Measurements from ENCODE around the gene ZNF853. TPM values are rescaled to one million over a fixed set of nuclear protein-coding genes. Genes with fewer than 3 reads are reported as not detected.

The ZNF853 gene
- total and polyA plus RNA-seq, 10 donors, result 1.3 to 10.1 (median 4.5) TPM

GRCh38 chr7:6619961-6620360 is 4.6 kb downstream of the ZNF853 start:
- H3K4me3 ChIP-seq, result no peak overlapping the region
- no peak for DNase-seq
- 53 to 72% (median 68%) methylated on average over 3 of the region's 3 CpGs for WGBS, 5 donors
- H3K9me3 ChIP-seq, result no peaks in the 10 kb centered on the region
- H3K4me1 ChIP-seq, result peaks cover 6 to 66% (median 49%) of the 10 kb centered on the region in 6 donors
- peaks cover 0 to 23% (median 3%) of the 10 kb centered on the region in 6 donors for H3K36me3 ChIP-seq
- H3K27ac ChIP-seq, result peak overlapping the region in 1 of 8 donors; percentile 53
- TF ChIP-seq CTCF (IDR thresholded peaks at IDR 0.05 in 8 of 11, conservative IDR thresholded peaks at IDR 0.05 in 3 of 11) (no peak), POLR2A (IDR thresholded peaks at IDR 0.05) (no peak), POLR2AphosphoS5 (IDR thresholded peaks at IDR 0.05) (no peak)
- peaks cover 0 to 19% (median 0%) of the 10 kb centered on the region in 7 donors for H3K27me3 ChIP-seq (replicated peaks in 1 of 7)
- intact Hi-C loops (cut with DNase I; ENCODE audit: low total_unique reads), result no loop called here

GRCh38 chr7:6621195-6622133 is 6.1 kb downstream of the ZNF853 start:
- H3K36me3 ChIP-seq, result peaks cover 0 to 23% (median 3%) of the 10 kb centered on the region in 6 donors
- peaks cover 3 to 60% (median 39%) of the 10 kb centered on the region in 6 donors for H3K4me1 ChIP-seq
- TF ChIP-seq POLR2A (IDR thresholded peaks at IDR 0.05) (no peak), POLR2AphosphoS5 (IDR thresholded peaks at IDR 0.05) (peak in 1 of 3 donors; percentile 21)
- H3K9me3 ChIP-seq, result no peaks in the 10 kb centered on the region
- intact Hi-C loops (cut with DNase I; ENCODE audit: low total_unique reads), result no loop called here
- DNase-seq, result no peak
- peaks cover 0 to 7% (median 0%) of the 10 kb centered on the region in 7 donors for H3K27me3 ChIP-seq (replicated peaks in 1 of 7)
- 65 to 83% (median 76%) methylated on average over 14 to 20 of the region's 20 CpGs for WGBS, 5 donors
- peak overlapping the region in 4 of 8 donors; percentile 27 to 53 (median 45) for H3K27ac ChIP-seq
- peak overlapping the region in 1 of 8 donors; percentile 27 for H3K4me3 ChIP-seq

GRCh38 chr7:6622134-6622710 is 6.8 kb downstream of the ZNF853 start:
- Histone ChIP-seq H3K27ac (peak overlapping the region in 1 of 8 donors; percentile 53), H3K27me3 (replicated peaks in 1 of 7) (no peaks in the 10 kb centered on the region), H3K9me3 (no peaks in the 10 kb centered on the region), H3K36me3 (peaks cover 0 to 23% (median 3%) of the 10 kb centered on the region in 6 donors), H3K4me3 (no peak overlapping the region), H3K4me1 (peaks cover 3 to 52% (median 38%) of the 10 kb centered on the region in 6 donors)
- intact Hi-C loops (cut with DNase I; ENCODE audit: low total_unique reads), result no loop called here
- 80 to 98% (median 97%) methylated on average over 1 to 67 of the region's 67 CpGs for WGBS, 5 donors
- DNase-seq, result no peak
- no peak for TF ChIP-seq CTCF (IDR thresholded peaks at IDR 0.05 in 8 of 11, conservative IDR thresholded peaks at IDR 0.05 in 3 of 11)
- no peak for TF ChIP-seq POLR2A (IDR thresholded peaks at IDR 0.05)
- no peak for TF ChIP-seq POLR2AphosphoS5 (IDR thresholded peaks at IDR 0.05)

GRCh38 chr7:6623589-6624245 is 8.3 kb downstream of the ZNF853 start:
- Histone ChIP-seq H3K27ac (peak overlapping the region in 4 of 8 donors; percentile 44 to 83 (median 66)), H3K27me3 (replicated peaks in 1 of 7) (no peaks in the 10 kb centered on the region), H3K4me1 (peaks cover 3 to 50% (median 38%) of the 10 kb centered on the region in 6 donors), H3K36me3 (peaks cover 0 to 23% (median 3%) of the 10 kb centered on the region in 6 donors), H3K4me3 (peak overlapping the region in 1 of 8 donors; percentile 7), H3K9me3 (no peaks in the 10 kb centered on the region)
- WGBS, 5 donors, result 58 to 65% (median 64%) methylated on average over 12 to 15 of the region's 15 CpGs
- peak in 2 of 3 donors; percentile 9 to 41 for TF ChIP-seq POLR2AphosphoS5 (IDR thresholded peaks at IDR 0.05)
- no peak for TF ChIP-seq POLR2A (IDR thresholded peaks at IDR 0.05)
- intact Hi-C loops (cut with DNase I; ENCODE audit: low total_unique reads), result no loop called here
- no peak for DNase-seq

Data from spleen (tissue), 11 donors.